PC-9 (cell line): ENCODE measurements around the gene COL15A1. TPM values are rescaled to one million over a fixed set of nuclear protein-coding genes. Genes with fewer than 3 reads are reported as not detected.

ENCODE experiments used
- BruUV-seq: library from RNA; stranded (reverse); fragments of 400-500 nt; replicated peaks from 2 replicates; lab custom pipeline; 2021; lab: Mats Ljungman, UMichigan
- CTCF ChIA-PET: fragments of 300-600 bp; sonication (Branson Sonifier 250); formaldehyde crosslinking; loops from one replicate; lab custom pipeline; 2022; ENCODE audit warnings: antibody characterized with exemption; lab: Charles Lee
- POLR2A ChIA-PET: fragments of 300-600 bp; sonication (Branson Sonifier 250); formaldehyde crosslinking; loops from one replicate; lab custom pipeline; 2022; ENCODE audit warnings: antibody characterized with exemption; ENCODE audit not compliant: unreplicated experiment; lab: Charles Lee
- DNase-seq, 2 experiments: peaks; one replicate each; pipeline versions ENCODE4 v3.0.0 to v3.0.0-alpha.2; 2015 to 2022; ENCODE audit warnings: mixed read lengths in 1 of 2
- H2AFZ ChIP-seq: fragments of 200-600 bp; sonication (generic); 2 replicates; pipeline ENCODE4 v1.8.1; 2017; ENCODE audit warnings: antibody characterized with exemption
- H3F3A ChIP-seq: fragments of 200-600 bp; sonication (generic); 2 replicates; pipeline ENCODE4 v1.8.1; 2017; ENCODE audit warnings: antibody characterized with exemption, mild to moderate bottlenecking, low read depth; ENCODE audit not compliant: insufficient read depth
- H3K27ac ChIP-seq: fragments of 200-600 bp; sonication (generic); 2 replicates; pipeline ENCODE4 v1.6.1; 2016; ENCODE audit warnings: mixed run types
- H3K27me3 ChIP-seq: fragments of 200-600 bp; sonication (generic); 2 replicates; pipeline ENCODE4 v1.6.1; 2016; ENCODE audit warnings: low read depth, mixed run types; ENCODE audit not compliant: insufficient read depth
- H3K36me3 ChIP-seq: fragments of 200-600 bp; sonication (generic); 2 replicates; pipeline ENCODE4 v1.6.1; 2016; ENCODE audit warnings: low read depth, mixed run types
- H3K4me1 ChIP-seq: fragments of 200-600 bp; sonication (generic); replicated peaks from 2 replicates; pipeline ENCODE4 v1.6.1; 2016; ENCODE audit warnings: mixed run types; ENCODE audit not compliant: insufficient read depth
- H3K4me2 ChIP-seq: fragments of 200-600 bp; sonication (generic); 2 replicates; pipeline ENCODE4 v1.6.1; 2017; ENCODE audit warnings: mixed run types
- H3K4me3 ChIP-seq: fragments of 200-600 bp; sonication (generic); 2 replicates; pipeline ENCODE4 v1.6.1; 2016; ENCODE audit warnings: mixed run types
- H3K79me2 ChIP-seq: fragments of 200-600 bp; sonication (generic); 2 replicates; pipeline ENCODE4 v1.6.1; 2017; ENCODE audit warnings: low read depth, mixed run types
- H3K9me2 ChIP-seq: fragments of 200-600 bp; sonication (generic); 2 replicates; pipeline ENCODE4 v1.8.1; 2017; ENCODE audit warnings: mild to moderate bottlenecking; ENCODE audit not compliant: insufficient read depth
- H3K9me3 ChIP-seq: fragments of 200-600 bp; sonication (generic); 2 replicates; pipeline ENCODE4 v1.8.1; 2016; ENCODE audit warnings: low read depth; ENCODE audit not compliant: insufficient read depth
- H4K20me1 ChIP-seq: fragments of 200-600 bp; sonication (generic); 2 replicates; pipeline ENCODE4 v1.8.1; 2017; ENCODE audit not compliant: insufficient read depth
- EZH2 ChIP-seq: fragments of 200-600 bp; sonication (generic); IDR thresholded peaks from 2 replicates; pipeline ENCODE4 v1.8.0; 2017; ENCODE audit warnings: antibody characterized with exemption, low read depth
- intact Hi-C: fragments of 100-400 bp; cut with micrococcal nuclease; formaldehyde crosslinking; loops from one replicate; pipeline ENCODE4 v1.10.0; 2022; ENCODE audit not compliant: unreplicated experiment
- total RNA-seq: library from RNA; stranded (reverse); gene quantifications from 2 replicates; pipeline ENCODE4 v1.2.3, GENCODE V29; 2021
- TF ChIP-seq, protein P1 (sequence below): fragments of 200-600 bp; sonication (generic); conservative IDR thresholded peaks from 2 replicates; pipeline ENCODE4 v1.6.1; 2017; ENCODE audit warnings: mixed run types, antibody characterized with exemption, mild to moderate bottlenecking, moderate library complexity

Gene COL15A1
- total RNA-seq, 1 experiment from 2014 or later, result not detected

- no peaks in the 10 kb centered on the region for H3K4me1 ChIP-seq
- H3F3A ChIP-seq, result no peaks in the 10 kb centered on the region
- H4K20me1 ChIP-seq, result no peaks in the 10 kb centered on the region
- peaks cover 24% of the 10 kb centered on the region for H3K27me3 ChIP-seq
- TF ChIP-seq, protein P1, sequence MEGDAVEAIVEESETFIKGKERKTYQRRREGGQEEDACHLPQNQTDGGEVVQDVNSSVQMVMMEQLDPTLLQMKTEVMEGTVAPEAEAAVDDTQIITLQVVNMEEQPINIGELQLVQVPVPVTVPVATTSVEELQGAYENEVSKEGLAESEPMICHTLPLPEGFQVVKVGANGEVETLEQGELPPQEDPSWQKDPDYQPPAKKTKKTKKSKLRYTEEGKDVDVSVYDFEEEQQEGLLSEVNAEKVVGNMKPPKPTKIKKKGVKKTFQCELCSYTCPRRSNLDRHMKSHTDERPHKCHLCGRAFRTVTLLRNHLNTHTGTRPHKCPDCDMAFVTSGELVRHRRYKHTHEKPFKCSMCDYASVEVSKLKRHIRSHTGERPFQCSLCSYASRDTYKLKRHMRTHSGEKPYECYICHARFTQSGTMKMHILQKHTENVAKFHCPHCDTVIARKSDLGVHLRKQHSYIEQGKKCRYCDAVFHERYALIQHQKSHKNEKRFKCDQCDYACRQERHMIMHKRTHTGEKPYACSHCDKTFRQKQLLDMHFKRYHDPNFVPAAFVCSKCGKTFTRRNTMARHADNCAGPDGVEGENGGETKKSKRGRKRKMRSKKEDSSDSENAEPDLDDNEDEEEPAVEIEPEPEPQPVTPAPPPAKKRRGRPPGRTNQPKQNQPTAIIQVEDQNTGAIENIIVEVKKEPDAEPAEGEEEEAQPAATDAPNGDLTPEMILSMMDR, result no peak
- TF ChIP-seq EZH2, result no peak
- no peak overlapping the region for H3K4me2 ChIP-seq
- no peak overlapping the region for H2AFZ ChIP-seq
- H3K4me3 ChIP-seq, result no peak overlapping the region
- CTCF ChIA-PET, result no interaction called here
- intact Hi-C loops, result no loop called here
- no peak overlapping the region for H3K27ac ChIP-seq
- H3K36me3 ChIP-seq, result no peaks in the 10 kb centered on the region
- BruUV-seq, result no TSS peak
- POLR2A ChIA-PET, result no interaction called here
- no peaks in the 10 kb centered on the region for H3K79me2 ChIP-seq
- H3K9me3 ChIP-seq, result no peaks in the 10 kb centered on the region
- H3K9me2 ChIP-seq, result no peaks in the 10 kb centered on the region
- DNase-seq, result no peak
Measured at GRCh38 chr9:98962861-98963260, 19.2 kb downstream of the COL15A1 start.

- Histone ChIP-seq H3K9me2 (no peaks in the 10 kb centered on the region), H3K79me2 (no peaks in the 10 kb centered on the region), H3K9me3 (no peaks in the 10 kb centered on the region), H3K4me3 (no peak overlapping the region), H4K20me1 (no peaks in the 10 kb centered on the region), H3K4me2 (no peak overlapping the region), H3K27ac (no peak overlapping the region), H3K27me3 (peaks cover 24% of the 10 kb centered on the region), H3F3A (no peaks in the 10 kb centered on the region), H2AFZ (no peak overlapping the region), H3K36me3 (no peaks in the 10 kb centered on the region), H3K4me1 (no peaks in the 10 kb centered on the region)
- intact Hi-C loops, result no loop called here
- POLR2A ChIA-PET, result no interaction called here
- CTCF ChIA-PET, result no interaction called here
- no TSS peak for BruUV-seq
- DNase-seq, result no peak
- TF ChIP-seq EZH2, result no peak
- TF ChIP-seq, protein P1, result no peak
Measured at GRCh38 chr9:98964201-98964600, 20.5 kb downstream of the COL15A1 start.

DNA sequence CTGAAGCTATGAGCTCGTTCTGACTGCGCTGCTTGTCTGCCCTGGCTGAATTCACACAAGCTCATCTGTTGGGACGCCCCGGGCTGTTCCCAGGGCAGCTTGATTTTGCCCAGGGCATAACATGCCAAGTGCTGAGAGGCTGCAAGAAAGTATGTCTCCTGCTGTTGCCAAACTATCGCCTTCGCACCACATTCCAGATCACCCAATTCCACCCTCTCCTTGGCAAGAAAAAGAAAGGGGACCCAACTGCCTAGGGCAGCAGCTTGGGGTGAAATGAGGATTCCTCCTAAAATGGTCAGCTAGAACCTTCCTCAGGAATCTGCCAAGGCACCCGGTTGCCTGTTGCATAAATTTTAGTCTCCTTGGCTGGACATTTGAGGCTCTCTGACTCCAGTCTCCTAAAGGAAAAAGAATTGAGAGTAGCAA lies 21.2 kb downstream of the COL15A1 start:
- H3K27ac ChIP-seq, result no peak overlapping the region
- intact Hi-C loops, result no loop called here
- H3F3A ChIP-seq, result no peaks in the 10 kb centered on the region
- TF ChIP-seq, protein P1, result no peak
- TF ChIP-seq EZH2, result no peak
- H3K4me3 ChIP-seq, result no peak overlapping the region
- H3K4me2 ChIP-seq, result no peak overlapping the region
- no peaks in the 10 kb centered on the region for H3K36me3 ChIP-seq
- DNase-seq, result no peak
- no peaks in the 10 kb centered on the region for H4K20me1 ChIP-seq
- CTCF ChIA-PET, result interaction anchor here (0.7 kb wide), 1 partner anchor 831 kb away, joined by 5 read pairs; no protein-coding TSS in a partner anchor
- no peak overlapping the region for H2AFZ ChIP-seq
- no TSS peak for BruUV-seq
- H3K9me2 ChIP-seq, result no peaks in the 10 kb centered on the region
- no peaks in the 10 kb centered on the region for H3K4me1 ChIP-seq
- POLR2A ChIA-PET, result no interaction called here
- peaks cover 24% of the 10 kb centered on the region for H3K27me3 ChIP-seq
- no peaks in the 10 kb centered on the region for H3K79me2 ChIP-seq
- H3K9me3 ChIP-seq, result no peaks in the 10 kb centered on the region
